Stimulated activated naive CD8-positive, alpha-beta T cell treated with anti-CD3 and anti-CD28 coated beads, Interleukin-15, amount 100 ng/mL, for 72 hours (primary cell): ENCODE measurements around the gene OTUB1.

Experiments
- ATAC-seq: fragments of 150-1000 bp; cut with Tn5 transposase; 2 replicates; pipeline ENCODE4 v1.10.0; 2021; ENCODE audit warnings: mild to moderate bottlenecking, moderate library complexity
- DNase-seq, 2 donors: peaks; one replicate each; pipeline ENCODE4 v3.0.0; 2021 to 2022
- H3K27ac Mint-ChIP-seq, 2 donors: one replicate each; pipeline ENCODE4 v1.8.0; 2022; ENCODE audit warnings: mild to moderate bottlenecking in 2 of 2, mixed read lengths in 2 of 2, moderate library complexity in 2 of 2
- H3K27me3 Mint-ChIP-seq: one replicate; pipeline ENCODE4 v1.8.0; 2022; ENCODE audit warnings: mixed read lengths
- H3K4me1 Mint-ChIP-seq: one replicate; pipeline ENCODE4 v1.8.0; 2022; ENCODE audit warnings: mild to moderate bottlenecking, mixed read lengths
- H3K4me3 Mint-ChIP-seq, 2 donors: one replicate each; pipeline ENCODE4 v1.8.0; 2022; ENCODE audit warnings: mild to moderate bottlenecking in 2 of 2, mixed read lengths in 2 of 2, moderate library complexity in 1 of 2
- H3K9me3 Mint-ChIP-seq, 2 donors: one replicate each; pipeline ENCODE4 v1.8.0; 2022; ENCODE audit warnings: mixed read lengths in 2 of 2

OTUB1 gene

GRCh38 chr11:64008283-64008913 lies 22.2 kb downstream of the OTUB1 start:
- H3K4me1 Mint-ChIP-seq, result peaks cover 19% of the 10 kb centered on the region
- DNase-seq (no peak), ATAC-seq (peak; percentile 49)
- H3K9me3 Mint-ChIP-seq, result peaks cover 13 to 21% of the 10 kb centered on the region in 2 donors
- H3K4me3 Mint-ChIP-seq, result peak overlapping the region in 1 of 2 donors; percentile 79
- H3K27me3 Mint-ChIP-seq, result peaks cover 61% of the 10 kb centered on the region
- H3K27ac Mint-ChIP-seq, result no peak overlapping the region

- DNase-seq, result no peak
- ATAC-seq, result no peak
- Mint-ChIP-seq H3K27me3 (peaks cover 61% of the 10 kb centered on the region), H3K27ac (no peak overlapping the region), H3K4me1 (peaks cover 19% of the 10 kb centered on the region), H3K9me3 (peaks cover 13 to 21% of the 10 kb centered on the region in 2 donors), H3K4me3 (no peak overlapping the region)
These were observed 22.8 kb downstream of the OTUB1 start for GRCh38 chr11:64008914-64009633.

GRCh38 chr11:64009710-64010109 lies 23.5 kb downstream of the OTUB1 start:
- ATAC-seq (no peak), DNase-seq (no peak)
- Mint-ChIP-seq H3K4me1 (peaks cover 19% of the 10 kb centered on the region), H3K27ac (no peak overlapping the region), H3K4me3 (no peak overlapping the region), H3K9me3 (peaks cover 13 to 21% of the 10 kb centered on the region in 2 donors), H3K27me3 (peaks cover 61% of the 10 kb centered on the region)

DNA sequence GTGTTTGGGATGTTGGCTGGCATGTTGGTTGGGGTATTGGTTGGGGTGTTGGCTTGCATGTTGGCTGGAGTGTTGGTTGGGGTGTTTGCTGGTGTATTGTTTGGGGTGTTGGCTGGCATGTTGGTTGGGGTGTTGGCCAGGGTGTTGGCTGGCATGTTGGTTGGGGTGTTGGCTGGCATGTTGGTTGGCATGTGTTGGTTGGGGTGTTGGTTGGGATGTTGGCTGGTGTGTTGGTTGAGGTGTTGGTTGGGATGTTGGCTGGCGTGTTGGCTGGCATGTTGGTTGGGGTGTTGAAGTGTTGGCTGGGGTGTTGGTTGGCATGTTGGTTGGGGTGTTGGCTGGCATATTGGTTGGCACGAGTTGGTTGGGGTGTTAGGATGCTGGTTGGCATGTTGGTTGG lies 24.5 kb downstream of the OTUB1 start:
- peaks cover 13 to 21% of the 10 kb centered on the region in 2 donors for H3K9me3 Mint-ChIP-seq
- no peak overlapping the region for H3K27ac Mint-ChIP-seq
- no peak overlapping the region for H3K4me3 Mint-ChIP-seq
- no peak for DNase-seq
- no peak for ATAC-seq
- H3K27me3 Mint-ChIP-seq, result peaks cover 55% of the 10 kb centered on the region
- peaks cover 19% of the 10 kb centered on the region for H3K4me1 Mint-ChIP-seq

DNA sequence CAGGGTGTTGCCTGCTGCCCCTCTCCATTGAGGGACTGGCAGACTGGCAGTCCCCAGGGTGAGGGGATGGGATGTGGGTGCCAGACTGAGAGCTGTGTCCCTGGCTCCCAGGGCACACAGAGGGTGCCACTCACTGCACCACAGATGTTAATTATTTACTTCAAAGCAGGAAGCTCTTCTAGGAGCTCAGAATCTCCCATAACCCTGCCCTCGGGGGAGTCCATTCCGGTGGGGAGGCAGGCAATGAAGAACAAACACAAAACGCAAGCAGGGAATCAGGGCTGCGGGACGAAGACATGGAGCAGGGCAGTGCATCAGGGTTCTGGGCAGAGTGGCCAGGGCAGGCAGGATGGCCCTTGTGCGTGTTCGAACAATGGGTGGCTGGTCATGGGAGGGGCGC lies 25.1 kb downstream of the OTUB1 start:
- H3K27me3 Mint-ChIP-seq, result peaks cover 49% of the 10 kb centered on the region
- peak overlapping the region in 1 of 2 donors; percentile 82 for H3K27ac Mint-ChIP-seq
- ATAC-seq (no peak), DNase-seq (no peak)
- H3K9me3 Mint-ChIP-seq, result peaks cover 13 to 21% of the 10 kb centered on the region in 2 donors
- peaks cover 19% of the 10 kb centered on the region for H3K4me1 Mint-ChIP-seq
- no peak overlapping the region for H3K4me3 Mint-ChIP-seq

- DNase-seq (no peak), ATAC-seq (no peak)
- Mint-ChIP-seq H3K4me3 (no peak overlapping the region), H3K4me1 (peaks cover under 1% of the 10 kb centered on the region), H3K9me3 (peaks cover 13 to 21% of the 10 kb centered on the region in 2 donors), H3K27me3 (peaks cover 30% of the 10 kb centered on the region), H3K27ac (no peak overlapping the region)
These were observed 27.1 kb downstream of the OTUB1 start for GRCh38 chr11:64013141-64013896.

DNA sequence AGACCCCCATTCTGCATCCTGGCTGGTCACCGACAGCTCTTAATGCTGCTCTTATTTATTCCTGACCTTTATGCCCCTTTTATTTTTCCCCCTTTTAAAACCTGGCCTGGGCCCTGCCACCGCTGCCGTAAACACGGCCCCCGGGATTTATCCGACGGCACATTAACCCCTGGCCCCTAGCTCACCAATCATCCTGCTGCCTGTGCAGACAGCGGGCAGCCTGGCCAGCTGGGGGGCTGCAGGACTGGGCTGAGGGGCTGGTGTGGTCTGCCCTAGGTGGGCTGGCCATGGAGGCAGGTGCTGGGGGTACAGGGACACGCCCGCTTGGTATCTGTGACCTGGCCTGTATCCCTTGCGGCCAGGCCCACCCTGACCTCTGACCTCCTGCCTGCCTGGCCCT lies 28.1 kb downstream of the OTUB1 start:
- no peak overlapping the region for H3K27ac Mint-ChIP-seq
- peaks cover 13 to 21% of the 10 kb centered on the region in 2 donors for H3K9me3 Mint-ChIP-seq
- DNase-seq, result no peak
- no peaks in the 10 kb centered on the region for H3K4me1 Mint-ChIP-seq
- no peak for ATAC-seq
- peaks cover 20% of the 10 kb centered on the region for H3K27me3 Mint-ChIP-seq
- H3K4me3 Mint-ChIP-seq, result no peak overlapping the region

GRCh38 chr11:64015510-64015909 lies 29.3 kb downstream of the OTUB1 start:
- Mint-ChIP-seq H3K4me3 (no peak overlapping the region), H3K9me3 (peaks cover 5 to 13% of the 10 kb centered on the region in 2 donors), H3K27ac (no peak overlapping the region), H3K4me1 (no peaks in the 10 kb centered on the region), H3K27me3 (peaks cover 9% of the 10 kb centered on the region)
- DNase-seq, result no peak
- ATAC-seq, result no peak

- H3K27ac Mint-ChIP-seq, result no peak overlapping the region
- H3K4me1 Mint-ChIP-seq, result no peaks in the 10 kb centered on the region
- H3K9me3 Mint-ChIP-seq, result peaks cover 0 to 6% of the 10 kb centered on the region in 2 donors
- H3K27me3 Mint-ChIP-seq, result peaks cover 3% of the 10 kb centered on the region
- no peak overlapping the region for H3K4me3 Mint-ChIP-seq
- DNase-seq (no peak), ATAC-seq (no peak)
These were observed 30.0 kb downstream of the OTUB1 start for GRCh38 chr11:64015935-64016845.

- ATAC-seq (no peak), DNase-seq (no peak)
- Mint-ChIP-seq H3K4me1 (no peaks in the 10 kb centered on the region), H3K9me3 (no peaks in the 10 kb centered on the region), H3K27me3 (no peaks in the 10 kb centered on the region), H3K4me3 (no peak overlapping the region), H3K27ac (no peak overlapping the region)
These were observed 31.6 kb downstream of the OTUB1 start for GRCh38 chr11:64017945-64018224.

- Mint-ChIP-seq H3K4me3 (no peak overlapping the region), H3K4me1 (no peaks in the 10 kb centered on the region), H3K27ac (no peak overlapping the region), H3K27me3 (no peaks in the 10 kb centered on the region), H3K9me3 (no peaks in the 10 kb centered on the region)
- ATAC-seq (no peak), DNase-seq (no peak)
These were observed 32.1 kb downstream of the OTUB1 start for GRCh38 chr11:64018310-64018709.

DNA sequence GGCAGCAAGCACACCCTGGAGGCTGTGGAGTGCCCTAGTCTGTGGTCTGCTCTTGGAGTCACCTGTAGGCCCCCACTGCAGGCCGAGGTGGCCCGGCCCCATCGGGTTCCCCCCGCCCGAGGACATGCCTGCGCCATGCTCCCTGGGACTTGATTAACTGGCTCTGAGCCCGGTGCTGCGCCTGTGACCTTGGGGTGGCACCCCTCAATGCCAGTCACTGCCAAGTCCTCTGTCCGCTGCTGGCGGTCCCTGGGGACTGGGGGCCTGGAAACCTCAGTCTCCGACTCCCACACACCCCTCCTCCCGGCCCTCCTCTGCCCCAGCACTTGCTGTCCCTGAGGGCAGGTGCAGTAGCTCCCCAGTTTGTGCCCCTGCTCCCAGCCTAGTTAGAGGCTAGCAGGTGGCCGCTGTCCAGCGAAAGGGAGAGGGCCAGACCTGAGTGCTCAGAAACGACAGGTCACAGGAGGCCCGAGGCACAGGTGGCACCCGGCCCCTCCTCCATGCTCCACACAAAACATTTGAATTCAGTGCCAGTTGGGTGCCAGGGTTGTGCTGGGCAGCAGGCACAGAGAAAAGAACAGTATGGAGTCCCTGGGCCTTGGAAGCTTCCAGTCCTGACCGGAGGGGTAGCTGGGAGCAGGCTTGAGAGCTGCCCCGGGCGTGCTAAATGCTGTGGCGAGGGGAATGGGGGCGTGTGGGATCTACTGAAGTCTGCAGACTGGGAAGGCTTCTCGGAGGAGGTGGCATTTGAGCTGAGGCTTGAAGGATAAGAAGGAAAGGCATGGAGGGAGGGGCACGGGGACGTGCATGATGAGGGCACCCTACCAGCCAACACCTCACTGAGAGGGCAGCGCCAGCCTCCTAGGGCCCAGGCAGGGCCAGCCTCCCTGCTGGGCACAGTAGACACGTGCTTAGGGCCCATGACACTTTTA lies 33.1 kb downstream of the OTUB1 start:
- H3K27me3 Mint-ChIP-seq, result no peaks in the 10 kb centered on the region
- H3K27ac Mint-ChIP-seq, result no peak overlapping the region
- DNase-seq (no peak), ATAC-seq (no peak)
- no peaks in the 10 kb centered on the region for H3K9me3 Mint-ChIP-seq
- no peak overlapping the region for H3K4me3 Mint-ChIP-seq
- no peaks in the 10 kb centered on the region for H3K4me1 Mint-ChIP-seq

- H3K9me3 Mint-ChIP-seq, result no peaks in the 10 kb centered on the region
- H3K4me3 Mint-ChIP-seq, result no peak overlapping the region
- no peak overlapping the region for H3K27ac Mint-ChIP-seq
- no peaks in the 10 kb centered on the region for H3K4me1 Mint-ChIP-seq
- no peak for ATAC-seq
- DNase-seq, result no peak
- no peaks in the 10 kb centered on the region for H3K27me3 Mint-ChIP-seq
These were observed 34.9 kb downstream of the OTUB1 start for GRCh38 chr11:64020976-64021756.

- no peak for DNase-seq
These were observed 35.5 kb downstream of the OTUB1 start for GRCh38 chr11:64021757-64022093.

More at GRCh38 chr11:64021757-64022093, 35.5 kb downstream of the OTUB1 start:
- ATAC-seq, result no peak
- Mint-ChIP-seq H3K27ac (no peak overlapping the region), H3K9me3 (no peaks in the 10 kb centered on the region), H3K4me1 (peaks cover under 1% of the 10 kb centered on the region), H3K4me3 (no peak overlapping the region), H3K27me3 (peaks cover 3% of the 10 kb centered on the region)
